Osteoblast (primary cell): Measurements from ENCODE around the gene AP2B1. TPM values are rescaled to one million over a fixed set of nuclear protein-coding genes. Genes with fewer than 3 reads are reported as not detected.

Experiments
- DNase-seq: peaks from one replicate; pipeline ENCODE4 v3.0.0; 2011; ENCODE audit warnings: low spot score, mixed read lengths; ENCODE audit not compliant: insufficient read length; ENCODE audit errors: missing footprints
- H2AFZ ChIP-seq: 2 replicates; pipeline ENCODE4 v1.6.0; 2011; ENCODE audit warnings: mild to moderate bottlenecking, low read length
- H3K27ac ChIP-seq: 2 replicates; pipeline ENCODE4 v1.5.1; 2011; ENCODE audit warnings: mild to moderate bottlenecking, low read depth, low read length, moderate library complexity
- H3K27me3 ChIP-seq: 2 replicates; pipeline ENCODE4 v1.6.0; 2012; ENCODE audit warnings: mild to moderate bottlenecking, control low read depth, inconsistent platforms, low read length, moderate library complexity; ENCODE audit not compliant: insufficient read depth
- H3K36me3 ChIP-seq: 2 replicates; pipeline ENCODE4 v1.5.1; 2011; ENCODE audit warnings: mild to moderate bottlenecking, low read length, control low read depth, moderate library complexity; ENCODE audit not compliant: insufficient read depth
- H3K4me1 ChIP-seq: 2 replicates; pipeline ENCODE4 v1.5.1; 2011; ENCODE audit warnings: mild to moderate bottlenecking, low read length, control low read depth, moderate library complexity; ENCODE audit not compliant: insufficient read depth
- H3K4me2 ChIP-seq: 2 replicates; pipeline ENCODE4 v1.6.0; 2011; ENCODE audit warnings: mild to moderate bottlenecking, low read length; ENCODE audit not compliant: insufficient read depth
- H3K4me3 ChIP-seq: fragments of 200-600 bp; sonication (generic); 3 replicates; pipeline ENCODE4 v1.5.1; 2012; ENCODE audit warnings: mild to moderate bottlenecking, low read length, inconsistent platforms; ENCODE audit not compliant: insufficient read depth
- H3K79me2 ChIP-seq: 2 replicates; pipeline ENCODE4 v1.6.0; 2012; ENCODE audit warnings: mild to moderate bottlenecking, low read length, control low read depth, inconsistent platforms; ENCODE audit not compliant: insufficient read depth
- H3K9me3 ChIP-seq: 2 replicates; pipeline ENCODE4 v1.5.1; 2011; ENCODE audit warnings: low read depth, low read length, control low read depth
- H4K20me1 ChIP-seq: 2 replicates; pipeline ENCODE4 v1.6.0; 2012; ENCODE audit warnings: mild to moderate bottlenecking, low read length, control low read depth; ENCODE audit not compliant: insufficient read depth
- total RNA-seq: library from RNA; depleted of rRNA; stranded (reverse); fragments of >200 nt; gene quantifications from 2 replicates; pipeline ENCODE4 v1.2.3, GENCODE V29; 2012
- TF ChIP-seq, protein P1 (sequence below): IDR thresholded peaks from 2 replicates; pipeline ENCODE4 v1.5.1; 2011; ENCODE audit warnings: mild to moderate bottlenecking, low read depth, low read length, moderate library complexity; ENCODE audit errors: extremely low read depth

The AP2B1 gene
- total RNA-seq, 1 donor: 84.0 TPM

DNA sequence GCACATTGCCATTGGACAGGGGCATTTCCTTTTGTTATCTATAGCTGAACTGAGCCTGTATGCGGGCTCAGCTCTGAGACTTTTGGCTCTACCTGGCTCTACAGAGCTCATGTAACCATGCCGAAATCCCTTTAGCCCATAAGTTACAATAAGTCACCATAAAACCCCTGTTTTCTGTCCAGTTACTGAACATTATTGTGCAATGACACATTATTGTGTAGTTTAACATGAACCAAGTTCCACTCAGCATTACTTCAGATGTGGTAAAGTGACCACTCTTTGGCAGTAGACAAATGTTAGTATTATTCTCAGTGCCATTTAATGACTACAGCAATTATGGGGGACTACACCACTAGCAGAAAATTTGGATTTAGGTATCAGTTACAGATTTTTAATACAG is 78.9 kb downstream of the AP2B1 start:
- DNase-seq: no peak
- Histone ChIP-seq H2AFZ (no peak overlapping the region), H4K20me1 (no peaks in the 10 kb centered on the region), H3K27ac (no peak overlapping the region), H3K4me1 (peaks cover 8% of the 10 kb centered on the region), H3K27me3 (no peaks in the 10 kb centered on the region), H3K79me2 (peaks cover 4% of the 10 kb centered on the region), H3K4me3 (no peak overlapping the region), H3K36me3 (peaks cover 4% of the 10 kb centered on the region), H3K9me3 (no peaks in the 10 kb centered on the region), H3K4me2 (no peak overlapping the region)
- TF ChIP-seq, protein P1, sequence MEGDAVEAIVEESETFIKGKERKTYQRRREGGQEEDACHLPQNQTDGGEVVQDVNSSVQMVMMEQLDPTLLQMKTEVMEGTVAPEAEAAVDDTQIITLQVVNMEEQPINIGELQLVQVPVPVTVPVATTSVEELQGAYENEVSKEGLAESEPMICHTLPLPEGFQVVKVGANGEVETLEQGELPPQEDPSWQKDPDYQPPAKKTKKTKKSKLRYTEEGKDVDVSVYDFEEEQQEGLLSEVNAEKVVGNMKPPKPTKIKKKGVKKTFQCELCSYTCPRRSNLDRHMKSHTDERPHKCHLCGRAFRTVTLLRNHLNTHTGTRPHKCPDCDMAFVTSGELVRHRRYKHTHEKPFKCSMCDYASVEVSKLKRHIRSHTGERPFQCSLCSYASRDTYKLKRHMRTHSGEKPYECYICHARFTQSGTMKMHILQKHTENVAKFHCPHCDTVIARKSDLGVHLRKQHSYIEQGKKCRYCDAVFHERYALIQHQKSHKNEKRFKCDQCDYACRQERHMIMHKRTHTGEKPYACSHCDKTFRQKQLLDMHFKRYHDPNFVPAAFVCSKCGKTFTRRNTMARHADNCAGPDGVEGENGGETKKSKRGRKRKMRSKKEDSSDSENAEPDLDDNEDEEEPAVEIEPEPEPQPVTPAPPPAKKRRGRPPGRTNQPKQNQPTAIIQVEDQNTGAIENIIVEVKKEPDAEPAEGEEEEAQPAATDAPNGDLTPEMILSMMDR: no peak

DNA sequence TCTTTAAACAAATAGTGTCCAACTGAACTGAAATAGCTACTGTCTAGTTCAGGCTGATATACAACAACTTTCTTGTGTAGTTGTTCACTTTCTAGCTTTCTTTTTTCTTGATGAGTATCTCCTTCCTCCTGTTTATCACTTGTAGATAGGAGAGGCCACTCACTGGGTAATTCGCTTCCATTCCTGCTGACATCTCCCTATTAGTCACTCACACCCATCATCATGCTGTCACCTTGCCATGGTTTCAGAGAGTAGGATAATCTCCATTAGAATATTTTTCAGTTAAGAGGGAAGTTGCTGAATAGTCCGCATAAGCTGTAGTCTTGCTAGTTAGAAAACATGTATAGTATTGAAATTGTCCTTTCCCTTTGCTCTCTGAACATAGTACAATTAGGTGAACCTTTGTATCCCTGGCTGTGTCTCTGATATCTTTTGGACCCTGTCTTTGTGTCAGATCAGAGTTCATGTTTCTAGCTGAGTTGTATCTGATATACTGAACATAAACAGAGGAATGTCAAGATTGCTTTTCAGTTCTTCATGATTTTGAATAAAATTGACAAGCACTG is 79.9 kb downstream of the AP2B1 start:
- TF ChIP-seq, protein P1: no peak
- DNase-seq: peak; percentile 37
- H4K20me1 ChIP-seq: no peaks in the 10 kb centered on the region

DNA sequence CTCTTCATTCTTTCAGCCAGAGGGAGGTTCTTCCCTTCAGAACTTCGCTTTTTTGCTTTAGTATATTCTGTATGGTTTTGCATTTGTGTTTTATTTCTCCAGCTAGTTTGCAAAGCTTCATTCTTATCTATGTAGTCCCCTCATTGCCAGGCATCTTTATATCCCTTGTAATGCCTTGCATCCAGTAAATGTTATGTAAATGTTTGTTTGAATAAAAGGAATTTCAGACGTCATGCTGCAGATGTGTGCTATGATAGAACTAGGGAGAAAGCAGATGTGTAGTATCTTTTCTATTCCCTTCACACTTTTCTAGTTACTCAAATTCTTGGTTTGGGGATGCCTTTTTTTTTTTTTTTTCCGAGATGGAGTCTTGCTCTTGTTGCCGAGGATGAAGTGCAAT is 81.7 kb downstream of the AP2B1 start:
- Histone ChIP-seq H3K9me3 (no peaks in the 10 kb centered on the region), H2AFZ (no peak overlapping the region), H3K79me2 (peaks cover 4% of the 10 kb centered on the region), H3K4me2 (no peak overlapping the region), H3K27me3 (no peaks in the 10 kb centered on the region), H3K36me3 (no peaks in the 10 kb centered on the region), H3K4me3 (no peak overlapping the region), H4K20me1 (no peaks in the 10 kb centered on the region), H3K4me1 (peaks cover 8% of the 10 kb centered on the region), H3K27ac (no peak overlapping the region)
- DNase-seq: no peak
- TF ChIP-seq, protein P1: no peak

More for the DNA sequence above, 79.9 kb downstream of the AP2B1 start:
- H3K4me3 ChIP-seq: no peak overlapping the region
- peaks cover 4% of the 10 kb centered on the region for H3K36me3 ChIP-seq
- H2AFZ ChIP-seq: no peak overlapping the region
- no peaks in the 10 kb centered on the region for H3K27me3 ChIP-seq
- peaks cover 8% of the 10 kb centered on the region for H3K4me1 ChIP-seq
- H3K27ac ChIP-seq: no peak overlapping the region
- no peak overlapping the region for H3K4me2 ChIP-seq
- H3K79me2 ChIP-seq: peaks cover 4% of the 10 kb centered on the region
- no peaks in the 10 kb centered on the region for H3K9me3 ChIP-seq

DNA sequence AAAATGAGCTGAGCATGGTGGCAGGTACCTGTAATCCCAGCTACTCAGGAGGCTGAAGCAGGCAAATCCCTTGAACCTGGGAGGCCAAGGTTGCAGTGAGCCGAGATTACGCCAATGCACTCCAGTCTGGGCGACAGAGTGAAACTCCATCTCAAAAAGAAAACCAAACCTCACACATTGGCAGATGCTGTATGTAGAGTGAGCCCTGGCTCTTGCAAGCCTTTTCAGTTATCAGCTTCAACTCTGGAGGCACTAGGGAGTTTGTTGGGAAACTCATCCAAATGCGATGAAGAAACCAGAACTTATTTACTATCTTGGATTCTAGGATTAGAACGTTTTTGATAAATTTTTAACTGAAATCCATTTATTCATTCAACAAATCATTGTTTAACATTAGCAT is 87.4 kb downstream of the AP2B1 start:
- Histone ChIP-seq H3K36me3 (peaks cover 10% of the 10 kb centered on the region), H3K27ac (no peak overlapping the region), H3K9me3 (no peaks in the 10 kb centered on the region), H2AFZ (no peak overlapping the region), H3K27me3 (no peaks in the 10 kb centered on the region), H3K4me1 (no peaks in the 10 kb centered on the region), H4K20me1 (no peaks in the 10 kb centered on the region), H3K79me2 (peaks cover 6% of the 10 kb centered on the region), H3K4me3 (no peak overlapping the region), H3K4me2 (no peak overlapping the region)
- TF ChIP-seq, protein P1: no peak
- DNase-seq: no peak
